Measurements from ENCODE around the gene ZMYND10. TPM values are rescaled to one million over a fixed set of nuclear protein-coding genes. Genes with fewer than 3 reads are reported as not detected.

Gene ZMYND10
- 1.4 and 2.8 TPM in 2 replicates for total RNA-seq (2014; rRNA removed; shearing (Covaris generic))
- 0.23 and 0.31 TPM in 2 replicates for polyA plus RNA-seq (2015; cell fraction: cytosol; rRNA removed)
- 1.1 and 1.5 TPM in 2 replicates for polyA plus RNA-seq (2015; cell fraction: nucleus; rRNA removed)

DNA sequence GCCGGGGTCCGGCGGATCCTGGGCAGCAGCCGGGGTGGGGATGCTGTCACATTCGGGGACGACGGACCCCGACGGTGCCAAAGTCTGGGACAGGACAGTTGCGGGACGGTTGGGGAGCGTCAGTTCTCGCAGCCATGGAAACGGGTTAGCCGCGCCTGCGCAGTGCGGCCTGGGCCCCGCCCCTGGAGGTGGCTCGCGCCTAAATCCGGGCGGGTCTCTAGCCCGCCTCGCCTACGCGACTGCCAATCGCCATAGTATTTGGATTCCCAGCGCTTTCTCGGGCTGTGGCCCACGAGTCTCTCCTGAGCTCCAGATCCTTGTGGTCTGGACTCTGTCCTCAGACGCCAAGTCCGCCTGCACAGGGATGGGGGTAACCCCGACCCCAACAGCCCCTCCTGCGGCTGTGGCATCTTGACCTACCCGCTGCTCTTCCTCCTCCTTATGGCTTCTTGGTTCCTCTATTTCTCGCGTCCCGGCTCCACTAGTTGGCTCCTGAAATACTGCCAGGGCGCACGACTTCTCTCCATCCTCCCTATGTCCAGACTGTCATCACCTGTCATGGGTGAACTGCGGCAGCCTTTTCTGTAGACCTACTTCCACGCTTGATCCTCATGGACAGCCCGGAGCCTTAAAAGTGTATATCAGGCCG lies at the start of gene ZMYND10:
TSS of gene ZMYND10 (minus strand) at position 147 of the 649 bp plus-strand sequence. CDS start 153 bp downstream, outside the sequence.
- no peak for DNase-seq (ENCODE audit: low read depth)

GRCh38 chr3:50393061-50393460 lies 47.5 kb upstream of the ZMYND10 start:
- no peak for DNase-seq (ENCODE audit: low read depth)

DNA sequence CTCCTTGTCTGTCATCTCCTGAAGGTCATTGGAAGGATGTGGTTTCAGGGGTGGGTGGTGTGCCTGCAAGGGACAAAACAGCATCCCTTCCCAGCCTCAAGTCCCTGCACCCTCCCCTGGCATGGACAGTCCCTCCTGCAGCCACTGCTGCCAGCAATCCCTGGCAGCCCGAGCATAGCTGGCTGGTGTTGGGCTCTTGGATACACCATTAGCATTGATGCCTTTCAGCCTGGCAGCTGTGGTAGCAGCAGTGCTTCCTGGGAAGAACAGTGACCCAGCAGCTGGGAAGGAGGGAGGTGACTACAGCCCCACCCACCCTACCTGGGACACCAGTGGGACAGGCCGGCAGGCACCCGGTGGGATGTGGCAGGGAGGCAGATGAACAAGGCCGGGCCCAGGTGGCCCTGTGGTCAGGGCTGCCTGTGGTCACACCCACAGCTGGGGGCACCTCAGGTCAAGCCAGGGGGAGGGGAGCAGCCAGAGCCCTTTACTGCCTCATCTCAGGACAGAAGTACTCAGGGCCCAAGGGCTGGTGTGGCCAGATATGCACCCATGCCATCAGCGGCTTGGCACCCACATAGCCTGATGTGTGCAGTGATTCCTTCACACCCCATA lies 46.7 kb upstream of the ZMYND10 start:
- DNase-seq (ENCODE audit: low read depth), result no peak

- DNase-seq (ENCODE audit: low read depth), result no peak
Observed at GRCh38 chr3:50390508-50391224, 45.1 kb upstream of the ZMYND10 start.

GRCh38 chr3:50389414-50389767 lies 43.9 kb upstream of the ZMYND10 start:
- DNase-seq (ENCODE audit: low read depth), result no peak

- DNase-seq (ENCODE audit: low read depth), result no peak
Observed at GRCh38 chr3:50388720-50389413, 43.3 kb upstream of the ZMYND10 start.

- peak; percentile 20 for DNase-seq (ENCODE audit: low read depth)
Observed at GRCh38 chr3:50388016-50388719, 42.6 kb upstream of the ZMYND10 start.

DNA sequence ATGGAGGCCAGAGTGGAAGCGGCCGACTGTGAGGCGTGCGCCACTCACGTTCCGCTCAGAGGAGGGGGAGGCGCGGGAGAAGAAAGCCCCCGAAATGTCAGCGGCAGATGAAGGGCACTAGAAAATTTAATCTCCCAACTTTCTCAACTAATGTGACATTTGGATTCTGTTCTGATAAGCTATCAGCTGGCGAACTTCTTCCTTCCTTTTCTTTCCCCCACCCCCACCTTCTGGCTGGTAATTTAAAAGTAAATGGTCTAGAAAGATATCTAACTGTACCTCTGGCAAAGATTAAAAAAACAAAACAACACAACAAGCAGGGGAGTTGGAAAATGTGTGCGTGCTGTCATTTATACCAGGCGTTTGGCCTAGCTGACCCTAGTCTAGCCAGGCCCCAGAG lies 40.2 kb upstream of the ZMYND10 start:
- DNase-seq (ENCODE audit: low read depth), result no peak

- DNase-seq (ENCODE audit: low read depth), result no peak
Observed at GRCh38 chr3:50383750-50384149, 38.2 kb upstream of the ZMYND10 start.

- DNase-seq (ENCODE audit: low read depth), result no peak
Observed at GRCh38 chr3:50382722-50383121, 37.2 kb upstream of the ZMYND10 start.

DNA sequence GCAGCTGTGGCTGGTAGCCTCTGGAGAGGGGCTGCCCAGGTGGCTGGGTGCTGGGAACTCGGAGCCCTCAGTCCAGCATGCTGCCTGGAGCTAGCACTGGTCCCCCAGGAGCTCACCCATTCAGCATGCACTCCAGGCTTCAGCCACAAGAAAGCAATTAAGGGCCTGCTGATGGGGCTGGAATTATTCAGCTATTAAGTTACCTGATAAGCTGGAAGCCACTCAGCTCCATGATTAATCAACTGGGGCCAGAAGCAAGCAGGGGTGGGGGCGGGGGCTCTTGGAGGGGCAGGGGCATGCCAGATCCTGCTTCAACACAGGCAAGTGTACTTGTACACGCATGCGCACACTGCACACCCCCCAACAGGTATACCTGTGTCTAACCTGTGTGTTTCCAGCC lies 35.9 kb upstream of the ZMYND10 start:
- no peak for DNase-seq (ENCODE audit: low read depth)

DNA sequence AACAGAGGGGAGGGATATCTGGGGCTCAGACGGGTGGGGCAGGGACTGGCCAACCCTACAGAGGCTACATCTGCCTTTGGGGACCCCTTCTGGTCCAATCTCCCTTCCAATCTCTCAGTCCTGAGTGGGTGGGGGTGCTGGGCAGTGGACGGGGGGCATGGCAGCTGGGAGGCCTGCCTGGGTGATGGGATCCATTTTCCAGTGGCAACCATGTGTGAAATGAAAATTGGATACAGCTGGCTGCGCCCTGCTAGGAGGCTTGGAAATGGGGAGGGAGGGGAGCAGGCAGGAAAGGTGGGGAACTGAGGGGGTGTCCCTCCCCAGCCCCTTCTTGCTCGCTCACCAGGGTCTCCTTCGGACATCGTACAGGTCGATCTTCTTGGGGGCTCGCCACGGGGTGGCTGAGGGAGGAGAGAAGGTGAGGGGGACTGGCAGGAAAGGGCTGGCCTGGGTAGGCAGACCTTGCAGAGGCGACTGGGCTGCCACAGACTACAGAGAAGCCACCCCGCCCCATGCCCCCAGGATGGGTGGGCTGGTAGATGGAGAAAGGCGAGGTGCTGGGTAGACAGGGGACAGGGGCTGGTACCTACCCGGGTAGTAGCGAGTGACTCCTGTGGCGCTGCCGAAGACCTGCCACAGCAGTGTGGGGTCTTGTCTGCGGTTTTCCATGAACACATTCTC lies 35.0 kb upstream of the ZMYND10 start:
- no peak for DNase-seq (ENCODE audit: low read depth)

- no peak for DNase-seq (ENCODE audit: low read depth)
Observed at GRCh38 chr3:50378757-50379156, 33.2 kb upstream of the ZMYND10 start.

DNA sequence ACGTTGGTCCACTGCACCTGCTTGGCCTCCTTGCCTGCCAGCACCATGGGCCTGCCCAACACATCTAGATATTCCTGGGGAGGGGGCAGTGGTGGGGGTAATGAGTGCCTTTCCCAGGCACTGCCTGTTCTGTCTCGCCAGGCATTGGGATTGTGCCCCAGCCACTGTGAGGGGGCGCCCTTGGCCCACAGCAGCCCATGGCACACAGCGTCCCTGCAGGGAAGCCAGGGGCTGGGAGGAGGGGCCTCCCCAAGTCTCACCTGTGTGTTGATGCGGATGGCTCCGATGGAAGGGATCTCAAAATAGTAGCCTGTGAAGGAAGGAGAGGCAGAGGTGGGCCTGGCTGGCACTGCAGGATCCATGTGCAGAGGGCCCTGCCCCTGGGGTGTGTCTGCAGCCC lies 32.5 kb upstream of the ZMYND10 start:
- no peak for DNase-seq (ENCODE audit: low read depth)

- DNase-seq (ENCODE audit: low read depth), result no peak
Observed at GRCh38 chr3:50375258-50375931, 29.9 kb upstream of the ZMYND10 start.

DNA sequence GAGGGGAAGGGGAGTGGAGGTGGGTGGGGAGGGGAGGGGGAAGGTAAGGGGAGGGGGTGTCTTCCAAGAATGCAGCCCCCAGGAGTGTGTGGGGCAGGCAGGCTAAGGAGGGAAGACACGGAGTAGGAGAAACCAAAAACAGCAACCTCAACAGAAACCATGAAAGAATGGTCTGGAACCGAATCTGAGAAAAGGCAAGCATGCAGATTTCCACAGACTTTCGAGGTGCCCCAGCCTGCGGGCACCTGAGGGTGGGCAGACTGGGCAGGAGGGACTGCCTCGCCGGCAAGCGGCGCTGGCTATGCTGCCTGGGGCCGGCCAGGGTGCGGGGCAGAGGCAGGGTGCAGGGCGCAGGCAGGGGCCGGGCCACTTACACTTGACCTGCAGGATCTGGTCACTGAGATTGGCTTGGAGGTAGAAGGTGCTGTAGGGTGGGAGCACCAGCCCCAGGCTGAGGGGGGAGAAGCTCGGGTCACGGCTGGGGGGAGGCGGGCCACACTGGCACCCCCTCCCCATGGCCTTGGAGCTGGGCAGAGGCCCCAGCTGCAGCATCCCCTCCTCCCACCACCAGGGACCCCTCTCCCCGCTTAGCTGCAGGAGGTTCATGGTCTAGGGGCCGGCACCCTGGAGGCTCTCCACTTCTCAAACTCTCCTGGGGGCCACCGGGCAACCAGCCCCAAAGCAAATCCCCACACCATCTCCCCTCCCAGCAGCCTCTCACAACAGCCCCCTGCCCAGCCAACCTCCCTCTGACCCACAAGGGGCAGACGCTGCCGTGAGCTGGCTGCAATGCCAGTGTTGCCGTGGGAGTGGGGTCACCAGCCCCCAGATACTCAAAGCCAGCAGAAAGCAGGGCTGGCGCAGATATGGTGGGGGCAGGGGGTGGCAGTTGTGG lies 29.1 kb upstream of the ZMYND10 start:
- DNase-seq (ENCODE audit: low read depth), result no peak

GRCh38 chr3:50373146-50374051 lies 27.9 kb upstream of the ZMYND10 start:
- DNase-seq (ENCODE audit: low read depth), result no peak

DNA sequence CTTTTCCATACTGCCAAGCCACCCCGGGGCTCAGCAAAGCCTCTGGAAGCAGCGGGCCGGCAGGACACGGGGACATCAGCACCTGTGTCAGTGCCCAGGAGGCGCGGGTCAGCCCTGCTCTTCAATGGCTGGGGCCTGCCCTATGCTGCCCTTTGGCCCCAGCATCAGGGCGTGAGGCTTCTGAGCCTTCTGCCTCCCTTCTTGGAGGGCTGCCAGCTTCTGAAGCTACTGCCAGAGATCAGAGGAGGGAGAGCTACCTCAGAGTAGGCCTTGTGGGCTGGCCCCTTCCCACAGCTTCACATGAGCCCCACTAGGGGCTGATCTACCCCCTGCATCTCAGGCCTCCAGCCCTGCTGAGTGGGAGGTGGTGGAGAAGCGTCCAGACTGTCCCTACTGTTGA lies 26.8 kb upstream of the ZMYND10 start:
- DNase-seq (ENCODE audit: low read depth), result no peak

All from HT1080 (cell line).